GM12892 (cell line): ENCODE results near the gene ZRANB2.

Source experiments
- POLR2A ChIP-seq: IDR thresholded peaks from 2 replicates; pipeline ENCODE4 v1.6.1; 2011; ENCODE audit warnings: low read depth, low read length, control low read depth
- POLR2AphosphoS5 ChIP-seq: IDR thresholded peaks from 2 replicates; pipeline ENCODE4 v1.6.1; 2011; ENCODE audit warnings: low read depth, low read length, control low read depth
- TAF1 ChIP-seq: IDR thresholded peaks from 2 replicates; pipeline ENCODE4 v1.6.1; 2011; ENCODE audit warnings: low read depth, mild to moderate bottlenecking, control low read depth, low read length, borderline replicate concordance

DNA sequence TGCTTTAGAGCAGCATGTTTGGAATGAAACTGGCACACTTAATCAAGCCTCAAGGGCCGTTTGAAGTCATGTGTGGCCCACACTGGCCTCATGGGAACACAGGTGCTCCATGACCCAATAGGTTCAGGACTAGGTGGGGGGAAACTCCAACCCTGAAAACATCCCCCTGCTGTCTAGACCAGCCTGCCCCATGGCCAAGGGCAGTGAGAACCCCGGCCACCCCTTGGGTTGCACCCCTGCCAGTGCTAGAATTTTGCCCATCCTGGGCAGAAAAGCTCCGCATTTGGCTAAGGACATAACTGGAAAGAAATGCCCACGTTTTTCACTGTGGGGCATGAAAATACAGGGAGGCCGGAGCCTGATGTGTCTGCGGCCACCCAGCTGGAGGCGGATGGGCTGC lies 27.1 kb downstream of the ZRANB2 start:
- TF ChIP-seq POLR2A, result no peak
- no peak for TF ChIP-seq POLR2AphosphoS5
- TF ChIP-seq TAF1, result no peak
